ENCODE measurements around the gene PSAT1. TPM values are rescaled to one million over a fixed set of nuclear protein-coding genes. Genes with fewer than 3 reads are reported as not detected.

Gene PSAT1
- total RNA-seq, 1 experiment from 2014 or later, result 226 TPM

DNA sequence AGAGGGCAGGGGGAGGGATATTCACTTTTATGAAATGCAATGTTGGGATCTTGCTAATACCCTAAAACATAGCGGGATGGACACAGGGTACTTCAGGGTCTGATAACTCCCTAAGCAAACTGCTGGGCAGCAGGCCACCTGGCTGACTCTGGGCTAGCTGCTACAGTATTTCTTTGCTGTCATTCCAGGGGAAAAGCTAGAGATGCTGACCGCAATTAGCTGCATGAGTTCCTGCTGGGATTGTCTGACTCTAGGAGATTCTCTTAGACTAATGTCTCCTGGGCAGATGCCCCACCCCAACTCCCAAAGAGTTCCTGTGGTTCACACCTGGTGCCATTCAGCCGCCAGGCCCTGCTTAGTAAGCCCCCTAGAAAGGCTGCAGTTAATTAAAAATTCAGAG lies 69.9 kb downstream of the PSAT1 start:
- TF ChIP-seq EGR1 (IDR thresholded peaks at IDR 0.05; ENCODE audit: low read depth), result no peak
- TF ChIP-seq, protein P1, sequence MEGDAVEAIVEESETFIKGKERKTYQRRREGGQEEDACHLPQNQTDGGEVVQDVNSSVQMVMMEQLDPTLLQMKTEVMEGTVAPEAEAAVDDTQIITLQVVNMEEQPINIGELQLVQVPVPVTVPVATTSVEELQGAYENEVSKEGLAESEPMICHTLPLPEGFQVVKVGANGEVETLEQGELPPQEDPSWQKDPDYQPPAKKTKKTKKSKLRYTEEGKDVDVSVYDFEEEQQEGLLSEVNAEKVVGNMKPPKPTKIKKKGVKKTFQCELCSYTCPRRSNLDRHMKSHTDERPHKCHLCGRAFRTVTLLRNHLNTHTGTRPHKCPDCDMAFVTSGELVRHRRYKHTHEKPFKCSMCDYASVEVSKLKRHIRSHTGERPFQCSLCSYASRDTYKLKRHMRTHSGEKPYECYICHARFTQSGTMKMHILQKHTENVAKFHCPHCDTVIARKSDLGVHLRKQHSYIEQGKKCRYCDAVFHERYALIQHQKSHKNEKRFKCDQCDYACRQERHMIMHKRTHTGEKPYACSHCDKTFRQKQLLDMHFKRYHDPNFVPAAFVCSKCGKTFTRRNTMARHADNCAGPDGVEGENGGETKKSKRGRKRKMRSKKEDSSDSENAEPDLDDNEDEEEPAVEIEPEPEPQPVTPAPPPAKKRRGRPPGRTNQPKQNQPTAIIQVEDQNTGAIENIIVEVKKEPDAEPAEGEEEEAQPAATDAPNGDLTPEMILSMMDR (IDR thresholded peaks at IDR 0.05 in 2 of 3, conservative IDR thresholded peaks at IDR 0.05 in 1 of 3; ENCODE audit: borderline replicate concordance in 1 of 3, insufficient read depth in 1 of 3, low read depth in 2 of 3, low read length in 2 of 3), result no peak
- no peak for TF ChIP-seq RAD21 (IDR thresholded peaks at IDR 0.05; ENCODE audit: low read depth)
- no peak for TF ChIP-seq SIN3A (IDR thresholded peaks at IDR 0.05; ENCODE audit: low read depth)
- TF ChIP-seq ZNF274 (IDR thresholded peaks at IDR 0.05; ENCODE audit: low read depth, low read length), result no peak
- no peak for TF ChIP-seq ZFX (IDR thresholded peaks at IDR 0.05)
- TF ChIP-seq EZH2 (IDR thresholded peaks at IDR 0.05), result no peak
- TF ChIP-seq SRF (IDR thresholded peaks at IDR 0.05; ENCODE audit: low read depth), result no peak
- no peak for TF ChIP-seq FOSL1 (IDR thresholded peaks at IDR 0.05; ENCODE audit: low read depth)
- no peak for TF ChIP-seq JUND (IDR thresholded peaks at IDR 0.05)
- DNase-seq (ENCODE audit: low read depth, low spot score) (no peak), ATAC-seq (no peak)
- ChIA-PET CTCF (interaction anchor here (1.2 to 1.4 kb wide), 2 partner anchors 72 to 390 kb away, joined by 4 to 8 read pairs; no protein-coding TSS in a partner anchor), POLR2A (no interaction called here), RAD21 (ENCODE audit: low non-redundant PET in 1 of 2, low total read pairs in 2 of 2, uncharacterized antibody in 2 of 2, unreplicated experiment in 2 of 2) (no interaction called here)
- H3K9ac ChIP-seq (ENCODE audit: low read length), result no peak overlapping the region
- intact Hi-C loops (cut with micrococcal nuclease), result loop anchor here (10.0 kb wide), 1 partner anchor 392 kb away; no protein-coding TSS in a partner anchor
- no peaks in the 10 kb centered on the region for H3K79me2 ChIP-seq (ENCODE audit: insufficient read depth, low read length)
- H2AFZ ChIP-seq (ENCODE audit: low read depth, low read length, poor library complexity, severe bottlenecking), result no peak overlapping the region
- H3K9me3 ChIP-seq (ENCODE audit: control insufficient read depth in 1 of 2, insufficient read depth in 1 of 2, low read depth in 1 of 2, low read length in 2 of 2), result no peaks in the 10 kb centered on the region
- no peak overlapping the region for H3K27ac ChIP-seq (ENCODE audit: low read depth, low read length)
- no peaks in the 10 kb centered on the region for H4K20me1 ChIP-seq (ENCODE audit: insufficient read depth)
- 0 out of 2 replicates have a peak, but pooled peaks cover 7% of the 10 kb centered on the region for H3K27me3 ChIP-seq (ENCODE audit: insufficient read depth, low read length)
- no peak overlapping the region for H3K4me2 ChIP-seq (ENCODE audit: low read length)
- no peaks in the 10 kb centered on the region for H3K9me2 ChIP-seq (ENCODE audit: insufficient read depth)
- BruUV-seq (replicated peaks), result no TSS peak
- H3K36me3 ChIP-seq (ENCODE audit: control insufficient read depth in 1 of 2, insufficient read depth in 2 of 2, low read length in 2 of 2), result no peaks in the 10 kb centered on the region
- peaks cover 0 to 8% of the 10 kb centered on the region in 2 experiments; a peak in 1 of 4 replicates for H3K4me1 ChIP-seq (ENCODE audit: control insufficient read depth in 1 of 2, insufficient read depth in 2 of 2, low read length in 2 of 2)
- H3K4me3 ChIP-seq (replicated peaks in 1 of 2; ENCODE audit: low read depth in 1 of 2, low read length in 2 of 2), result no peak overlapping the region

Measured in HCT116 (cell line).